ENCODE measurements around the gene DCAF5. TPM values are rescaled to one million over a fixed set of nuclear protein-coding genes. Genes with fewer than 3 reads are reported as not detected.

The DCAF5 gene
- total and polyA plus RNA-seq, 9 donors: 24.9 to 50.1 (median 42.4) TPM

- intact Hi-C loops (cut with DNase I): no loop called here
- H3K9me3 ChIP-seq: no peaks in the 10 kb centered on the region
- 84 to 93% (median 87%) methylated on average over 3 of the region's 3 CpGs for WGBS, 3 donors
Observed at GRCh38 chr14:69002069-69002468, 150.8 kb downstream of the DCAF5 start.

DNA sequence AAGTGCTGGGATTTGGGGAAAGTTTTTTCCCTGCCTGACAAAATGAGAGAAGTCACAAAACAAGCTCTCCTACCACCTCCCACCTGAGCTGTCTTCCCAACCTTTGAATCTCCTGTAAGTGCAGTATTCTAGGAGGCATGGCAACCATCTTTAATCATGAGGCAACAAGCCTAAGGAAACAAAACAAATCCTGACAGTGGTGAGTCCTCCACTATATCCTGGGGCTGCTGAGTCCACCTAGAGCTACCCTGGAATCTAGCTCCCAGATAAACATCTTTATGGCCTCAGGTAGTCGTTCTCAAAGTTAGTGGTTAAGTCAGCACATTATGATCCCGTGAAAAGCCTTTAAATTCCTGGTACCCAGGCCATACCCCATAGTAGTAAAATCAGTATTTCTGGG is 151.5 kb downstream of the DCAF5 start:
- WGBS, 3 donors: 86 to 90% (median 88%) methylated on average over 2 of the region's 2 CpGs
- intact Hi-C loops (cut with DNase I): no loop called here

More at GRCh38 chr14:69002069-69002468, 150.8 kb downstream of the DCAF5 start:
- Histone ChIP-seq H3K4me1 (ENCODE audit: insufficient read depth) (no peaks in the 10 kb centered on the region), H3K4me3 (no peak overlapping the region), H3K27me3 (no peaks in the 10 kb centered on the region), H3K36me3 (no peaks in the 10 kb centered on the region), H3K27ac (no peak overlapping the region)
- DNase-seq: peak in 1 of 5 donors; percentile 32
- TF ChIP-seq CTCF (IDR thresholded peaks at IDR 0.05): no peak
- TF ChIP-seq EP300 (IDR thresholded peaks at IDR 0.05): no peak
- no peak for TF ChIP-seq POLR2A (IDR thresholded peaks at IDR 0.05)

More for the DNA sequence above, 151.5 kb downstream of the DCAF5 start:
- DNase-seq: no peak
- H3K4me1 ChIP-seq (ENCODE audit: insufficient read depth): no peaks in the 10 kb centered on the region
- H3K27me3 ChIP-seq: no peaks in the 10 kb centered on the region
- no peak overlapping the region for H3K27ac ChIP-seq
- no peaks in the 10 kb centered on the region for H3K9me3 ChIP-seq
- no peaks in the 10 kb centered on the region for H3K36me3 ChIP-seq
- TF ChIP-seq EP300 (IDR thresholded peaks at IDR 0.05): no peak
- no peak for TF ChIP-seq POLR2A (IDR thresholded peaks at IDR 0.05)
- TF ChIP-seq CTCF (IDR thresholded peaks at IDR 0.05): no peak
- H3K4me3 ChIP-seq: no peak overlapping the region

Small RNA genes lying within 50 kb of the gene (small RNA-seq; reads per million reads assigned to genes)
- not detected for gene RF00019
- gene RPS29P1: not detected

Other genes with a start within 250 kb of the DCAF5 start
- gene ACTN1, start 173.8 kb downstream of the DCAF5 start, total RNA-seq: 100 to 1,000 TPM in 5 of 7 donors, 10 to 100 TPM in 2; 39.0 to 203 (median 138) TPM
- 100 to 1,000 TPM in 1 of 2 donors, 10 to 100 TPM in 1; 60.3 to 178 TPM for gene ACTN1, start 173.8 kb downstream of the DCAF5 start, polyA plus RNA-seq
- gene EXD2, start 38.4 kb upstream of the DCAF5 start, total RNA-seq: 10 to 100 TPM; 11.3 to 21.4 (median 17.0) TPM
- 10 to 100 TPM; 12.2 to 23.1 TPM for gene EXD2, start 38.4 kb upstream of the DCAF5 start, polyA plus RNA-seq
- 1 to 10 TPM in 5 of 7 donors, under 1 TPM in 2; 0.36 to 3.6 (median 2.0) TPM for gene GALNT16, start 107.0 kb upstream of the DCAF5 start, total RNA-seq
- gene GALNT16, start 107.0 kb upstream of the DCAF5 start, polyA plus RNA-seq: 1 to 10 TPM; 1.3 to 5.3 TPM
- gene ERH, start 245.2 kb upstream of the DCAF5 start, total RNA-seq: 100 to 1,000 TPM in 5 of 7 donors, 10 to 100 TPM in 2; 64.3 to 206 (median 158) TPM
- gene ERH, start 245.2 kb upstream of the DCAF5 start, polyA plus RNA-seq: 100 to 1,000 TPM; 140 to 173 TPM
- gene SLC39A9, start 245.6 kb upstream of the DCAF5 start, total RNA-seq: 10 to 100 TPM; 35.3 to 54.5 (median 40.4) TPM
- gene SLC39A9, start 245.6 kb upstream of the DCAF5 start, polyA plus RNA-seq: 10 to 100 TPM; 15.9 to 49.2 TPM

Measured in ovary (tissue), 9 donors.